H1 (cell line): Measurements from ENCODE around the gene CNGB1. TPM values are rescaled to one million over a fixed set of nuclear protein-coding genes. Genes with fewer than 3 reads are reported as not detected.

ENCODE experiments used
- CTCF ChIA-PET: fragments of 300-600 bp; sonication (Branson Sonifier 250); formaldehyde crosslinking; loops from one replicate; lab custom pipeline; 2021; ENCODE audit not compliant: partially characterized antibody; lab: Charles Lee
- POLR2A ChIA-PET: fragments of 300-600 bp; sonication (Branson Sonifier 250); formaldehyde crosslinking; loops from one replicate; lab custom pipeline; 2021; ENCODE audit warnings: inconsistent platforms; ENCODE audit not compliant: partially characterized antibody; lab: Charles Lee
- DNase-seq, 2 experiments: peaks; one replicate each; pipeline versions ENCODE4 v3.0.0 to v3.0.0-alpha.2; 2010 to 2022; ENCODE audit warnings: low spot score in 2 of 2, low read depth in 1 of 2, mixed read lengths in 1 of 2
- FAIRE-seq: peaks from 2 replicates; lab custom pipeline; 2011; peaks lifted over from hg19 to GRCh38; lab: Jason Lieb, UNC
- H2AFZ ChIP-seq: 2 replicates; pipeline ENCODE4 v1.8.1; 2012; ENCODE audit warnings: low read length, inconsistent platforms
- H2AK5ac ChIP-seq: 2 replicates; pipeline ENCODE4 v1.6.1; 2013; ENCODE audit warnings: low read depth, low read length
- H2BK120ac ChIP-seq: replicated peaks from 2 replicates; pipeline ENCODE3; 2013; ENCODE audit warnings: low read depth, low read length, inconsistent platforms
- H2BK12ac ChIP-seq: 2 replicates; pipeline ENCODE4 v1.6.1; 2013; ENCODE audit warnings: low read depth, low read length
- H2BK15ac ChIP-seq: 2 replicates; pipeline ENCODE4 v1.6.1; 2013; ENCODE audit warnings: low read length
- H2BK20ac ChIP-seq: 2 replicates; pipeline ENCODE4 v1.6.1; 2013; ENCODE audit warnings: low read length
- H2BK5ac ChIP-seq: 2 replicates; pipeline ENCODE4 v1.6.1; 2013; ENCODE audit warnings: low read depth, low read length
- H3K14ac ChIP-seq: 2 replicates; pipeline ENCODE4 v1.6.1; 2013; ENCODE audit warnings: inconsistent platforms; ENCODE audit not compliant: insufficient read length
- H3K18ac ChIP-seq: 2 replicates; pipeline ENCODE4 v1.6.1; 2013; ENCODE audit warnings: low read length; ENCODE audit errors: extremely low read depth
- H3K23ac ChIP-seq: 2 replicates; pipeline ENCODE4 v1.6.1; 2013; ENCODE audit warnings: inconsistent platforms; ENCODE audit not compliant: insufficient read length
- H3K23me2 ChIP-seq: 2 replicates; pipeline ENCODE4 v1.6.1; 2013; ENCODE audit warnings: low read depth, low read length
- H3K27ac ChIP-seq: 2 replicates; pipeline ENCODE4 v1.6.1; 2011; ENCODE audit warnings: low read depth, low read length, inconsistent platforms
- H3K27me3 ChIP-seq, 4 experiments: replicated peaks in 1 of 4; 1 replicate in 1 of 4; 2 replicates in 3 of 4; pipeline versions ENCODE4 v1.6.1 to v1.8.1; 2011 to 2013; ENCODE audit warnings: low read length in 3 of 4, mild to moderate bottlenecking in 3 of 4, inconsistent platforms in 2 of 4, mixed read lengths in 2 of 4, moderate library complexity in 1 of 4; ENCODE audit not compliant: control insufficient read depth in 3 of 4, insufficient read depth in 3 of 4; ENCODE audit errors: extremely low read depth in 1 of 4
- H3K36me3 ChIP-seq, 4 experiments: 2 replicates each; pipeline versions ENCODE4 v1.6.1 to v1.8.1; 2011 to 2013; ENCODE audit warnings: mild to moderate bottlenecking in 4 of 4, low read length in 3 of 4, moderate library complexity in 2 of 4, control low read depth in 1 of 4, inconsistent platforms in 1 of 4; ENCODE audit not compliant: insufficient read depth in 4 of 4, control insufficient read depth in 2 of 4
- H3K4ac ChIP-seq: replicated peaks from 2 replicates; pipeline ENCODE3; 2013; ENCODE audit warnings: low read length, low read depth, mixed read lengths, inconsistent platforms; ENCODE audit not compliant: insufficient read length
- H3K4me1 ChIP-seq, 4 experiments: replicated peaks in 1 of 4; 1 replicate in 1 of 4; 2 replicates in 3 of 4; pipeline versions ENCODE4 v1.6.1 to v1.8.1; 2011 to 2013; ENCODE audit warnings: low read length in 3 of 4, inconsistent platforms in 2 of 4, mixed read lengths in 1 of 4; ENCODE audit not compliant: insufficient read depth in 4 of 4, control insufficient read depth in 3 of 4
- H3K4me2 ChIP-seq, 2 experiments: 2 replicates each; pipeline versions ENCODE4 v1.6.1 to v1.8.1; 2011 to 2013; ENCODE audit warnings: low read depth in 2 of 2, low read length in 2 of 2, control low read depth in 1 of 2, inconsistent platforms in 1 of 2, mild to moderate bottlenecking in 1 of 2; ENCODE audit not compliant: insufficient read depth in 1 of 2
- H3K4me3 ChIP-seq, 4 experiments: fragments of 200-600, 300-600 bp in 1 of 4; sonication (generic), shearing (Covaris generic), sonication (Bioruptor Twin) in 1 of 4; 2 replicates each; pipeline versions ENCODE4 v1.5.1 to v1.8.1; 2011 to 2016; ENCODE audit warnings: low read length in 4 of 4, low read depth in 3 of 4, control low read depth in 2 of 4, inconsistent platforms in 2 of 4, mild to moderate bottlenecking in 2 of 4, mixed read lengths in 1 of 4, moderate library complexity in 1 of 4; ENCODE audit not compliant: insufficient read depth in 2 of 4; ENCODE audit errors: extremely low read depth in 1 of 4
- H3K56ac ChIP-seq: replicated peaks from 2 replicates; pipeline ENCODE3; 2013; ENCODE audit warnings: low read depth, mild to moderate bottlenecking, mixed read lengths, low read length, inconsistent platforms; ENCODE audit not compliant: insufficient read length
- H3K79me1 ChIP-seq: 2 replicates; pipeline ENCODE4 v1.6.1; 2013; ENCODE audit warnings: low read depth, low read length, control low read depth
- H3K79me2 ChIP-seq, 2 experiments: 2 replicates each; pipeline versions ENCODE4 v1.6.1 to v1.8.1; 2012 to 2013; ENCODE audit warnings: low read length in 2 of 2, mild to moderate bottlenecking in 2 of 2, inconsistent platforms in 1 of 2; ENCODE audit not compliant: insufficient read depth in 2 of 2, control insufficient read depth in 1 of 2
- H3K9ac ChIP-seq, 4 experiments: replicated peaks in 1 of 4; 1 replicate in 1 of 4; 2 replicates in 3 of 4; pipeline versions ENCODE4 v1.6.1 to v1.8.1; 2011 to 2013; ENCODE audit warnings: low read depth in 3 of 4, low read length in 3 of 4, control low read depth in 2 of 4, mild to moderate bottlenecking in 2 of 4, moderate library complexity in 2 of 4, inconsistent platforms in 1 of 4; ENCODE audit errors: extremely low read depth in 1 of 4
- H3K9me3 ChIP-seq, 2 experiments: 2 replicates each; pipeline versions ENCODE4 v1.6.1 to v1.8.1; 2012 to 2013; ENCODE audit warnings: mild to moderate bottlenecking in 2 of 2, moderate library complexity in 2 of 2, control low read depth in 1 of 2, inconsistent platforms in 1 of 2, low read depth in 1 of 2, low read length in 1 of 2, mixed read lengths in 1 of 2; ENCODE audit not compliant: insufficient read depth in 2 of 2
- H4K20me1 ChIP-seq, 2 experiments: replicated peaks in 1 of 2; 2 replicates each; pipeline versions ENCODE3 to v1.8.1; 2011 to 2013; ENCODE audit warnings: inconsistent platforms in 2 of 2, low read length in 2 of 2, mild to moderate bottlenecking in 1 of 2; ENCODE audit not compliant: insufficient read depth in 2 of 2, control insufficient read depth in 1 of 2
- H4K5ac ChIP-seq: 2 replicates; pipeline ENCODE4 v1.6.1; 2013; ENCODE audit warnings: low read length, low read depth, mixed read lengths, inconsistent platforms; ENCODE audit not compliant: insufficient read length
- H4K8ac ChIP-seq: 2 replicates; pipeline ENCODE4 v1.8.0; 2013; ENCODE audit warnings: mild to moderate bottlenecking, moderate library complexity, low read length, inconsistent platforms; ENCODE audit not compliant: insufficient read depth; ENCODE audit errors: extremely low read depth
- H4K91ac ChIP-seq: replicated peaks from 2 replicates; pipeline ENCODE3; 2013; ENCODE audit warnings: low read length, mixed read lengths, inconsistent platforms; ENCODE audit not compliant: insufficient read length
- CTCF ChIP-seq, 3 experiments: IDR thresholded peaks; 1 replicate in 2 of 3; 2 replicates in 1 of 3; pipeline versions ENCODE4 v1.5.1 to v1.6.1; 2011; ENCODE audit warnings: low read length in 3 of 3, mild to moderate bottlenecking in 3 of 3, inconsistent platforms in 2 of 3, low read depth in 1 of 3, moderate library complexity in 1 of 3; ENCODE audit not compliant: insufficient read depth in 1 of 3; ENCODE audit errors: control extremely low read depth in 1 of 3
- HDAC6 ChIP-seq: IDR thresholded peaks from one replicate; pipeline ENCODE4 v1.7.1; 2012; ENCODE audit warnings: low read depth, mild to moderate bottlenecking, inconsistent platforms, low read length, moderate library complexity
- SIN3A ChIP-seq, 2 experiments: IDR thresholded peaks in 1 of 2; conservative IDR thresholded peaks in 1 of 2; 2 replicates each; pipeline ENCODE4 v1.6.1; 2011 to 2012; ENCODE audit warnings: low read length in 2 of 2, improper control_type of control experiment in 1 of 2, low read depth in 1 of 2, mild to moderate bottlenecking in 1 of 2
- WGBS, 2 experiments: shearing (Covaris generic) in 1 of 2; methylation state at CpG; one replicate each; pipeline versions ENCODE4 v1.1.6 to v1.1.7; 2013 to 2015; ENCODE audit warnings: low lambda C conversion rate in 2 of 2, mixed read lengths in 2 of 2, inconsistent platforms in 1 of 2, low coverage in 1 of 2, missing lambda C conversion rate in 1 of 2; ENCODE audit not compliant: insufficient replicate concordance in 2 of 2, insufficient coverage in 1 of 2, insufficient read length in 1 of 2; ENCODE audit errors: extremely low coverage in 1 of 2, missing lambda C conversion rate in 1 of 2; 5-methylcytosine and 5-hydroxymethylcytosine counted together
- polyA plus RNA-seq, 7 experiments: library from polyadenylated mRNA; depleted of rRNA in 3 of 7; stranded (reverse) in 5 of 7; unstranded in 2 of 7; fragments of >200 nt in 5 of 7; fragments of 200-250 nt in 2 of 7; gene quantifications; 1 replicate in 5 of 7; 2 replicates in 1 of 7; 4 replicates in 1 of 7; pipeline versions ENCODE4 v1.2.1 to v1.2.3, GENCODE V29; 2011 to 2013; ENCODE audit warnings: missing spikeins in 2 of 7, mixed read lengths in 2 of 7
- total RNA-seq: library from RNA; stranded (reverse); fragmentation: NEBNext Ultra II Directional; extraction: Animal tissue kit (Norgen Biotek cat#: 25700); gene quantifications from 2 replicates; pipeline ENCODE4 v1.2.1, GENCODE V29; 2021

The CNGB1 gene
- total and polyA plus RNA-seq, 2 of the 8 experiments (the other 6 are each of a cell fraction or from before 2014, with no cell fraction given) = not detected

GRCh38 chr16:57882792-57883191 lies 88.1 kb downstream of the CNGB1 start:
- DNase-seq (no peak), FAIRE-seq (no peak)
- no peak overlapping the region for H2BK15ac ChIP-seq

More at GRCh38 chr16:57882792-57883191, 88.1 kb downstream of the CNGB1 start:
- Histone ChIP-seq H2BK5ac (no peak overlapping the region), H4K8ac (no peak overlapping the region), H3K27ac (no peak overlapping the region), H2AK5ac (no peak overlapping the region), H3K4me3 (no peak overlapping the region), H4K5ac (no peak overlapping the region), H3K27me3 (peaks cover 0 to 5% (median under 1%) of the 10 kb centered on the region in 4 experiments; a peak in 3 of 7 replicates), H3K36me3 (no peaks in the 10 kb centered on the region), H3K14ac (no peak overlapping the region), H3K9me3 (no peaks in the 10 kb centered on the region), H3K79me2 (no peaks in the 10 kb centered on the region), H2BK120ac (no peak overlapping the region), H3K23ac (no peak overlapping the region), H3K4me2 (no peak overlapping the region), H3K23me2 (no peaks in the 10 kb centered on the region; the same call in 1 of the 2 replicates), H3K4ac (no peak overlapping the region), H4K20me1 (no peaks in the 10 kb centered on the region), H2BK20ac (no peak overlapping the region), H3K9ac (no peak overlapping the region), H4K91ac (no peak overlapping the region), H3K56ac (no peak overlapping the region), H3K4me1 (peaks cover 0 to 11% (median 3%) of the 10 kb centered on the region in 4 experiments; a peak in 5 of 7 replicates), H2AFZ (no peak overlapping the region), H3K79me1 (no peaks in the 10 kb centered on the region), H2BK12ac (no peak overlapping the region), H3K18ac (no peak overlapping the region)
- CTCF ChIA-PET = interaction anchor here (1.0 to 3.1 kb wide), 12 partner anchors 9 to 151 kb away, joined by 4 to 15 read pairs (median 5); no protein-coding TSS in a partner anchor
- WGBS, 2 experiments = 71% methylated on average over 7 of the region's 7 CpGs; no CpG with 5 or more reads in 1 of the 2 experiments
- POLR2A ChIA-PET = interaction anchor here (1.0 to 1.6 kb wide), 2 partner anchors 9 to 30 kb away, joined by 3 to 4 read pairs; no protein-coding TSS in a partner anchor
- TF ChIP-seq SIN3A (conservative IDR thresholded peaks at IDR 0.05 in 1 of 2, IDR thresholded peaks at IDR 0.05 in 1 of 2; ENCODE audit: low read depth in 1 of 2, low read length in 2 of 2) (no peak), HDAC6 (no peak), CTCF (IDR thresholded peaks at IDR 0.05; ENCODE audit: control extremely low read depth in 1 of 3, insufficient read depth in 1 of 3, low read depth in 1 of 3, low read length in 3 of 3) (peak in 1 of 3 experiments; percentile 2; a peak in 1 of 4 replicates)
